Erythroblast (primary cell): ENCODE data around the gene SMCR8.

Experiments
- GATA1 ChIP-seq: IDR thresholded peaks from 2 replicates; pipeline ENCODE4 v1.6.1; 2011; ENCODE audit warnings: low read depth, mild to moderate bottlenecking, control low read depth, low read length, moderate library complexity
- POLR2A ChIP-seq: IDR thresholded peaks from 2 replicates; pipeline ENCODE4 v1.6.1; 2011; ENCODE audit warnings: mild to moderate bottlenecking, low read length

DNA sequence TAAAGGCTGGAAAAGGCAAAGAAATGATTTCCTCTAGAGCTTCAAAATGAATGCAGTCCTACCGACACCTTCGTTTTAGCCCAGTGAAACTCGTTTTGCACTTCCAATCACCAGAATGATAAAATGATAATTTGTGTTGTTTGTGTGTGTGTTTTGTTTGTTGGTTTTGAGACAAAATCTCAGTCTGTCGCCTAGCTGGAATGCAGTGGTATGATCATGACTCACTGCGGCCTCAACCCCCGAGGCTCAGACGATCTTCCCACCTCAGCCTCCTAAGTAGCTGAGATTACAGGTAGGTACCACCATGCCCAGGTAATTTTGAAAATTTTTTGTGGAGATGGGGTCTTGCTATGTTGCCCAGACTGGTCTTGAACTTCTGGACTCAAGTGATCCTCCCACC is 59.1 kb downstream of the SMCR8 start:
- TF ChIP-seq POLR2A (no peak), GATA1 (no peak)
